K562 (cell line): ENCODE results near the gene MAP7D1. TPM values are rescaled to one million over a fixed set of nuclear protein-coding genes. Genes with fewer than 3 reads are reported as not detected.

Experiments used
- ATF7 ChIP-seq: fragments of 450-650 bp; IDR thresholded peaks from 2 replicates; pipeline ENCODE4 v1.7.1; 2014; ENCODE audit warnings: mild to moderate bottlenecking, moderate library complexity
- DIDO1 ChIP-seq: fragments of 450-650 bp; IDR thresholded peaks from 2 replicates; pipeline ENCODE4 v1.6.1; 2016; ENCODE audit warnings: low read depth, missing biosample characterization, missing genetic modification characterization
- GTF2A2 ChIP-seq: IDR thresholded peaks from 2 replicates; pipeline ENCODE4 v1.6.1; 2016; ENCODE audit warnings: mild to moderate bottlenecking, missing genetic modification characterization, missing compliant biosample characterization
- HNRNPH1 ChIP-seq: fragments of 200-400 bp; formaldehyde crosslinking; optimal IDR thresholded peaks from 2 replicates; pipeline ENCODE3; 2017; ENCODE audit warnings: low read depth, mild to moderate bottlenecking, low read length, moderate library complexity
- HOXB6 ChIP-seq: fragments of 250-450 bp; sonication (Bioruptor Pico); IDR thresholded peaks from 2 replicates; pipeline ENCODE4 v1.5.1; 2022; ENCODE audit warnings: mild to moderate bottlenecking, borderline replicate concordance
- IRF2 ChIP-seq: sonication (generic); formaldehyde crosslinking; IDR thresholded peaks from 2 replicates; pipeline ENCODE4 v1.8.1; 2022; ENCODE audit warnings: mild to moderate bottlenecking, missing genetic modification reagents
- MCM3 ChIP-seq: fragments of 450-650 bp; IDR thresholded peaks from 2 replicates; pipeline ENCODE4 v1.6.1; 2016
- MTF1 ChIP-seq: fragments of 250-450 bp; sonication (Bioruptor Pico); IDR thresholded peaks from 2 replicates; pipeline ENCODE4 v1.9.0; 2021; ENCODE audit warnings: moderate library complexity, mild to moderate bottlenecking, inconsistent platforms, borderline replicate concordance
- NCOA2 ChIP-seq, 2 experiments: fragments of 450-650 bp; IDR thresholded peaks; 2 replicates each; pipeline ENCODE4 v1.6.1; 2018; ENCODE audit warnings: mild to moderate bottlenecking in 2 of 2, moderate library complexity in 1 of 2; ENCODE audit not compliant: partially characterized antibody in 2 of 2
- NFE2 ChIP-seq: IDR thresholded peaks from 2 replicates; pipeline ENCODE4 v1.6.1; 2014; ENCODE audit warnings: antibody characterized with exemption, low read depth
- NFE2L1 ChIP-seq: fragments of 450-650 bp; IDR thresholded peaks from 2 replicates; pipeline ENCODE4 v1.6.1; 2016; ENCODE audit warnings: missing genetic modification characterization, low read depth, mild to moderate bottlenecking, missing compliant biosample characterization, moderate library complexity, borderline replicate concordance
- RBM34 ChIP-seq: fragments of 200-400 bp; formaldehyde crosslinking; IDR thresholded peaks from 2 replicates; pipeline ENCODE4 v1.6.1; 2018; ENCODE audit warnings: low read length, borderline replicate concordance; ENCODE audit not compliant: insufficient read depth
- TRIM28 ChIP-seq: fragments of 450-650 bp; IDR thresholded peaks from 2 replicates; pipeline ENCODE4 v1.6.1; 2017
- ZNF232 ChIP-seq: sonication (generic); formaldehyde crosslinking; IDR thresholded peaks from 2 replicates; pipeline ENCODE4 v1.8.0; 2022; ENCODE audit warnings: mild to moderate bottlenecking, missing genetic modification reagents
- ZNF316 ChIP-seq: fragments of 450-650 bp; IDR thresholded peaks from 2 replicates; pipeline ENCODE4 v1.6.1; 2016
- ZNF707 ChIP-seq: fragments of 250-450 bp; sonication (Bioruptor Pico); conservative IDR thresholded peaks from 2 replicates; pipeline ENCODE4 v1.8.0; 2022; ENCODE audit warnings: inconsistent platforms, mild to moderate bottlenecking, moderate library complexity
- polyA plus RNA-seq, 8 experiments: library from polyadenylated mRNA; depleted of rRNA in 4 of 8; stranded (reverse) in 5 of 8; unstranded in 3 of 8; fragments of >200 nt; fragmentation: Nextera tagmentation in 2 of 8; fragmentation: Illumina TruSeq in 1 of 8; extraction: Ambion mirVana in 2 of 8; extraction: Trizol in 1 of 8; gene quantifications; 2 replicates each; pipeline versions ENCODE4 v1.2.1 to v1.2.3, GENCODE V29; 2011 to 2014; ENCODE audit warnings: inconsistent platforms in 1 of 8, missing spikeins in 1 of 8
- total RNA-seq, 7 experiments: library from RNA; depleted of rRNA in 6 of 7; stranded (reverse); fragments of >200 nt in 6 of 7; fragmentation: Illumina TruSeq in 2 of 7; extraction: Trizol in 2 of 7; gene quantifications; 2 replicates each; pipeline versions ENCODE4 v1.2.1 to v1.2.3, GENCODE V29; 2011 to 2021; ENCODE audit warnings: low replicate concordance in 1 of 7
- TF ChIP-seq, protein P1 (sequence below): fragments of 200-800 bp; sonication (Bioruptor generic); IDR thresholded peaks from 2 replicates; pipeline ENCODE4 v1.6.1; 2016; ENCODE audit warnings: missing genetic modification characterization, missing compliant biosample characterization
- TF ChIP-seq, protein P2 (sequence below): fragments of 450-650 bp; formaldehyde crosslinking; IDR thresholded peaks from 2 replicates; pipeline ENCODE4 v1.4.0; 2020; ENCODE audit warnings: mild to moderate bottlenecking
- TF ChIP-seq, protein P3 (sequence below), 2 experiments: fragments of 450-650 bp; conservative IDR thresholded peaks; 2 replicates each; pipeline ENCODE4 v1.6.1; 2017; ENCODE audit warnings: mild to moderate bottlenecking in 2 of 2, moderate library complexity in 2 of 2
- TF ChIP-seq, protein P4 (sequence below), 3 experiments: fragments of 200-800 bp in 1 of 3; sonication (Bioruptor generic) in 1 of 3; sonication (generic) in 1 of 3; formaldehyde crosslinking in 1 of 3; IDR thresholded peaks; 2 replicates each; pipeline versions ENCODE4 v1.6.1 to v1.8.0; 2016 to 2022; ENCODE audit warnings: mild to moderate bottlenecking in 2 of 3, missing compliant biosample characterization in 2 of 3, missing genetic modification characterization in 2 of 3, missing genetic modification reagents in 1 of 3

Gene MAP7D1
- total and polyA plus RNA-seq, 9 of the 15 experiments (the other 6 are each of a cell fraction or from before 2014, with no cell fraction given): 3.6 to 108 (median 34.5) TPM

DNA sequence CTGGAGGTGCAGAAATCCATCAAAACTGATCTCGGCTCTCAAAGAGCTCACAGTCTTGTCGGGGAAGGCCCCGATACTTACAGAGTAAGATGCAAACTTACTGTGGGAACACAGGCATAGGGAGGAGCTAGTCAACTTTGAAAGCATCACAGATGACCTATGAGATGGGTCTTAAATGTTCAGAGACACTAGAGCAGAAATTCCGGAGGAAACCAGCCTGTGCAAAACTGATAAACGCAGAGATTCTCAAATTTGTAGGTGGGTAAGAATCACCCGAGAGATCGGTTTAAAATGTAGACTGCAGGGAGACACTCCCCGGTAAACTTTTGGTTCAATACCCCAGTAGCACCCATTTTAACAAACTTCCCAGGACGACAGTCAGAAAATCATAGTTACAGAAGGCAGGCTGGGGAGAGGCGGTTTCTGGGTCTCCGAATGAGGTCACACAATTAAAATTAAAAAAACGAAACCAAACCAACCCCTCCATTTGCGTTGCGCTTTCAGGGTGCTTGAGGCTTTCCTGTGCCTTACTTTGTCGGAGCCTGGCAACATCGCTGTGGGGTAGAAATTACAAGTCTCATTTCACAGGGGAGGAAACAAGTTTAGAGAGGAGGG lies 67.5 kb downstream of the MAP7D1 start (continued):
- TF ChIP-seq, protein P1, sequence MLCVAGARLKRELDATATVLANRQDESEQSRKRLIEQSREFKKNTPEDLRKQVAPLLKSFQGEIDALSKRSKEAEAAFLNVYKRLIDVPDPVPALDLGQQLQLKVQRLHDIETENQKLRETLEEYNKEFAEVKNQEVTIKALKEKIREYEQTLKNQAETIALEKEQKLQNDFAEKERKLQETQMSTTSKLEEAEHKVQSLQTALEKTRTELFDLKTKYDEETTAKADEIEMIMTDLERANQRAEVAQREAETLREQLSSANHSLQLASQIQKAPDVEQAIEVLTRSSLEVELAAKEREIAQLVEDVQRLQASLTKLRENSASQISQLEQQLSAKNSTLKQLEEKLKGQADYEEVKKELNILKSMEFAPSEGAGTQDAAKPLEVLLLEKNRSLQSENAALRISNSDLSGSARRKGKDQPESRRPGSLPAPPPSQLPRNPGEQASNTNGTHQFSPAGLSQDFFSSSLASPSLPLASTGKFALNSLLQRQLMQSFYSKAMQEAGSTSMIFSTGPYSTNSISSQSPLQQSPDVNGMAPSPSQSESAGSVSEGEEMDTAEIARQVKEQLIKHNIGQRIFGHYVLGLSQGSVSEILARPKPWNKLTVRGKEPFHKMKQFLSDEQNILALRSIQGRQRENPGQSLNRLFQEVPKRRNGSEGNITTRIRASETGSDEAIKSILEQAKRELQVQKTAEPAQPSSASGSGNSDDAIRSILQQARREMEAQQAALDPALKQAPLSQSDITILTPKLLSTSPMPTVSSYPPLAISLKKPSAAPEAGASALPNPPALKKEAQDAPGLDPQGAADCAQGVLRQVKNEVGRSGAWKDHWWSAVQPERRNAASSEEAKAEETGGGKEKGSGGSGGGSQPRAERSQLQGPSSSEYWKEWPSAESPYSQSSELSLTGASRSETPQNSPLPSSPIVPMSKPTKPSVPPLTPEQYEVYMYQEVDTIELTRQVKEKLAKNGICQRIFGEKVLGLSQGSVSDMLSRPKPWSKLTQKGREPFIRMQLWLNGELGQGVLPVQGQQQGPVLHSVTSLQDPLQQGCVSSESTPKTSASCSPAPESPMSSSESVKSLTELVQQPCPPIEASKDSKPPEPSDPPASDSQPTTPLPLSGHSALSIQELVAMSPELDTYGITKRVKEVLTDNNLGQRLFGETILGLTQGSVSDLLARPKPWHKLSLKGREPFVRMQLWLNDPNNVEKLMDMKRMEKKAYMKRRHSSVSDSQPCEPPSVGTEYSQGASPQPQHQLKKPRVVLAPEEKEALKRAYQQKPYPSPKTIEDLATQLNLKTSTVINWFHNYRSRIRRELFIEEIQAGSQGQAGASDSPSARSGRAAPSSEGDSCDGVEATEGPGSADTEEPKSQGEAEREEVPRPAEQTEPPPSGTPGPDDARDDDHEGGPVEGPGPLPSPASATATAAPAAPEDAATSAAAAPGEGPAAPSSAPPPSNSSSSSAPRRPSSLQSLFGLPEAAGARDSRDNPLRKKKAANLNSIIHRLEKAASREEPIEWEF (CRISPR knock-in tag): peak; percentile 79; the same call in 1 of the 2 replicates
- TF ChIP-seq, protein P2, sequence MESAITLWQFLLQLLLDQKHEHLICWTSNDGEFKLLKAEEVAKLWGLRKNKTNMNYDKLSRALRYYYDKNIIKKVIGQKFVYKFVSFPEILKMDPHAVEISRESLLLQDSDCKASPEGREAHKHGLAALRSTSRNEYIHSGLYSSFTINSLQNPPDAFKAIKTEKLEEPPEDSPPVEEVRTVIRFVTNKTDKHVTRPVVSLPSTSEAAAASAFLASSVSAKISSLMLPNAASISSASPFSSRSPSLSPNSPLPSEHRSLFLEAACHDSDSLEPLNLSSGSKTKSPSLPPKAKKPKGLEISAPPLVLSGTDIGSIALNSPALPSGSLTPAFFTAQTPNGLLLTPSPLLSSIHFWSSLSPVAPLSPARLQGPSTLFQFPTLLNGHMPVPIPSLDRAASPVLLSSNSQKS (CRISPR knock-in tag): 0 out of 2 replicates have a peak, but pooled peaks have one; percentile 61
- no peak for TF ChIP-seq IRF2 (CRISPR knock-in tag)
- TF ChIP-seq ATF7: no peak
- TF ChIP-seq RBM34: no peak
- TF ChIP-seq ZNF316: no peak
- no peak for TF ChIP-seq HNRNPH1
- 0 out of 2 replicates have a peak, but pooled peaks have one; percentile 32 for TF ChIP-seq TRIM28
- TF ChIP-seq, protein P3, sequence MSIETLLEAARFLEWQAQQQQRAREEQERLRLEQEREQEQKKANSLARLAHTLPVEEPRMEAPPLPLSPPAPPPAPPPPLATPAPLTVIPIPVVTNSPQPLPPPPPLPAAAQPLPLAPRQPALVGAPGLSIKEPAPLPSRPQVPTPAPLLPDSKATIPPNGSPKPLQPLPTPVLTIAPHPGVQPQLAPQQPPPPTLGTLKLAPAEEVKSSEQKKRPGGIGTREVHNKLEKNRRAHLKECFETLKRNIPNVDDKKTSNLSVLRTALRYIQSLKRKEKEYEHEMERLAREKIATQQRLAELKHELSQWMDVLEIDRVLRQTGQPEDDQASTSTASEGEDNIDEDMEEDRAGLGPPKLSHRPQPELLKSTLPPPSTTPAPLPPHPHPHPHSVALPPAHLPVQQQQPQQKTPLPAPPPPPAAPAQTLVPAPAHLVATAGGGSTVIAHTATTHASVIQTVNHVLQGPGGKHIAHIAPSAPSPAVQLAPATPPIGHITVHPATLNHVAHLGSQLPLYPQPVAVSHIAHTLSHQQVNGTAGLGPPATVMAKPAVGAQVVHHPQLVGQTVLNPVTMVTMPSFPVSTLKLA (conservative IDR thresholded peaks at IDR 0.05): no peak
- TF ChIP-seq NFE2L1 (tag): no peak
- no peak for TF ChIP-seq ZNF707 (CRISPR knock-in tag)
- TF ChIP-seq MCM3: no peak
- no peak for TF ChIP-seq ZNF232
- no peak for TF ChIP-seq NFE2
- no peak for TF ChIP-seq MTF1
- no peak for TF ChIP-seq NCOA2 (IDR thresholded peaks at IDR 0.05; ENCODE audit: partially characterized antibody in 2 of 2)
- no peak for TF ChIP-seq HOXB6 (CRISPR knock-in tag)
- TF ChIP-seq, protein P4, sequence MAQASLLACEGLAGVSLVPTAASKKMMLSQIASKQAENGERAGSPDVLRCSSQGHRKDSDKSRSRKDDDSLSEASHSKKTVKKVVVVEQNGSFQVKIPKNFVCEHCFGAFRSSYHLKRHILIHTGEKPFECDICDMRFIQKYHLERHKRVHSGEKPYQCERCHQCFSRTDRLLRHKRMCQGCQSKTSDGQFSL (CRISPR knock-in tag; IDR thresholded peaks at IDR 0.05): no peak
- TF ChIP-seq, protein P4 (tag; IDR thresholded peaks at IDR 0.05): no peak
- TF ChIP-seq DIDO1: no peak
- 0 out of 2 replicates have a peak, but pooled peaks have one; percentile 22 for TF ChIP-seq GTF2A2 (tag)
